ENCODE results near the gene SRPX. TPM values are rescaled to one million over a fixed set of nuclear protein-coding genes. Genes with fewer than 3 reads are reported as not detected.

The SRPX gene
- total and polyA plus RNA-seq, 10 of the 15 experiments (the other 5 are each of a cell fraction or from before 2014, with no cell fraction given) = 0.05 to 0.79 (median 0.23) TPM; not detected in 1

GRCh38 chrX:38117485-38117884, 103.2 kb downstream of the SRPX start:
- ATAC-seq = peak; percentile 73
- in situ Hi-C loops (cut with MboI) = no loop called here
- no peak for FAIRE-seq
- RAD21 ChIA-PET (ENCODE audit: unreplicated experiment) = no interaction called here
- intact Hi-C loops (cut with micrococcal nuclease; ENCODE audit: unreplicated experiment) = no loop called here
- no peaks in the 10 kb centered on the region for H3K4me1 ChIP-seq (ENCODE audit: control insufficient read depth, insufficient read depth, low read length)
- CTCF ChIA-PET = no interaction called here
- H3K36me3 ChIP-seq (ENCODE audit: control insufficient read depth in 2 of 2, insufficient read depth in 2 of 2, low read length in 1 of 2) = no peaks in the 10 kb centered on the region
- no peak overlapping the region for H3K27ac ChIP-seq (ENCODE audit: control insufficient read depth, insufficient read depth)
- 21% methylated on average over 7 of the region's 7 CpGs for WGBS (ENCODE audit: insufficient coverage, insufficient replicate concordance, low lambda C conversion rate, missing lambda C conversion rate)
- no peak overlapping the region for H3K4me2 ChIP-seq (ENCODE audit: control insufficient read depth, insufficient read depth)
- H2AFZ ChIP-seq (ENCODE audit: control insufficient read depth, low read depth, low read length) = no peak overlapping the region
- no peaks in the 10 kb centered on the region for H3K79me2 ChIP-seq (ENCODE audit: control insufficient read depth, insufficient read depth, low read length)
- H3K4me3 ChIP-seq = no peak overlapping the region
- SMC1A ChIA-PET (ENCODE audit: uncharacterized antibody, unreplicated experiment) = interaction anchor here (0.7 to 0.9 kb wide), 3 partner anchors 12 to 88 kb away, joined by 3 read pairs; no protein-coding TSS in a partner anchor
- POLR2A ChIA-PET = no interaction called here
- no peak overlapping the region for H3K9ac ChIP-seq (ENCODE audit: control insufficient read depth, insufficient read depth, low read length)
- no peak for TF ChIP-seq SREBF2 (IDR thresholded peaks at IDR 0.05; ENCODE audit: low read length)
- TF ChIP-seq ZNF24 (IDR thresholded peaks at IDR 0.05) = no peak
- TF ChIP-seq TCF3 (IDR thresholded peaks at IDR 0.05; ENCODE audit: borderline replicate concordance, insufficient read depth, low read depth, low read length) = no peak
- TF ChIP-seq JUNB (IDR thresholded peaks at IDR 0.05) = 0 out of 2 replicates have a peak, but pooled peaks have one; percentile 11
- no peak for TF ChIP-seq RFX5 (IDR thresholded peaks at IDR 0.05; ENCODE audit: low read depth, low read length)
- TF ChIP-seq FOS (IDR thresholded peaks at IDR 0.05; ENCODE audit: borderline replicate concordance, extremely low read depth, insufficient read length) = no peak
- TF ChIP-seq USF1 (IDR thresholded peaks at IDR 0.05; ENCODE audit: borderline replicate concordance, extremely low read length, insufficient read depth, low read depth, low read length) = no peak
- no peaks in the 10 kb centered on the region for H3K27me3 ChIP-seq (replicated peaks in 1 of 2; ENCODE audit: control insufficient read depth in 2 of 2, insufficient read depth in 2 of 2, low read length in 1 of 2)
- H4K20me1 ChIP-seq (ENCODE audit: control insufficient read depth, insufficient read depth) = no peaks in the 10 kb centered on the region
- no TSS peak for BruUV-seq (replicated peaks)
- no peak for DNase-seq (ENCODE audit: low read depth, low spot score)
- H3K9me3 ChIP-seq (replicated peaks; ENCODE audit: control insufficient read depth, insufficient read depth, low read length) = no peaks in the 10 kb centered on the region

GRCh38 chrX:38116706-38117105, 104.0 kb downstream of the SRPX start:
- no peaks in the 10 kb centered on the region for H3K9me3 ChIP-seq (replicated peaks; ENCODE audit: control insufficient read depth, insufficient read depth, low read length)
- no peaks in the 10 kb centered on the region for H3K4me1 ChIP-seq (ENCODE audit: control insufficient read depth, insufficient read depth, low read length)
- POLR2A ChIA-PET = no interaction called here
- 9% methylated on average over 1 of the region's 1 CpG for WGBS (ENCODE audit: insufficient coverage, insufficient replicate concordance, low lambda C conversion rate, missing lambda C conversion rate)
- FAIRE-seq = no peak
- H2AFZ ChIP-seq (ENCODE audit: control insufficient read depth, low read depth, low read length) = no peak overlapping the region
- intact Hi-C loops (cut with micrococcal nuclease; ENCODE audit: unreplicated experiment) = no loop called here
- H3K27me3 ChIP-seq (replicated peaks in 1 of 2; ENCODE audit: control insufficient read depth in 2 of 2, insufficient read depth in 2 of 2, low read length in 1 of 2) = no peaks in the 10 kb centered on the region
- no peaks in the 10 kb centered on the region for H3K36me3 ChIP-seq (ENCODE audit: control insufficient read depth in 2 of 2, insufficient read depth in 2 of 2, low read length in 1 of 2)
- H3K4me2 ChIP-seq (ENCODE audit: control insufficient read depth, insufficient read depth) = no peak overlapping the region
- CTCF ChIA-PET = no interaction called here
- H3K9ac ChIP-seq (ENCODE audit: control insufficient read depth, insufficient read depth, low read length) = no peak overlapping the region
- no peak for DNase-seq (ENCODE audit: low read depth, low spot score)
- TF ChIP-seq YBX1 (IDR thresholded peaks at IDR 0.05) = no peak
- no peak for TF ChIP-seq ATF7 (IDR thresholded peaks at IDR 0.05; ENCODE audit: low read depth)
- TF ChIP-seq PRDM15 (CRISPR knock-in tag; IDR thresholded peaks at IDR 0.05) = no peak
- no peak for TF ChIP-seq NFYB (IDR thresholded peaks at IDR 0.05; ENCODE audit: insufficient read depth, low read depth, low read length)
- no peak for TF ChIP-seq SRF (IDR thresholded peaks at IDR 0.05; ENCODE audit: low read depth in 2 of 2, low read length in 2 of 2)
- TF ChIP-seq JUND (IDR thresholded peaks at IDR 0.05; ENCODE audit: low read depth, low read length) = no peak
- TF ChIP-seq NR2C2 (IDR thresholded peaks at IDR 0.05; ENCODE audit: borderline replicate concordance, control insufficient read depth, insufficient read length, low read depth) = no peak
- no peaks in the 10 kb centered on the region for H4K20me1 ChIP-seq (ENCODE audit: control insufficient read depth, insufficient read depth)
- in situ Hi-C loops (cut with MboI) = no loop called here
- no peak overlapping the region for H3K4me3 ChIP-seq
- H3K27ac ChIP-seq (ENCODE audit: control insufficient read depth, insufficient read depth) = no peak overlapping the region
- no peak for ATAC-seq
- SMC1A ChIA-PET (ENCODE audit: uncharacterized antibody, unreplicated experiment) = interaction anchor here (0.9 kb wide), 1 partner anchor 13 kb away, joined by 3 read pairs; no protein-coding TSS in a partner anchor
- no peaks in the 10 kb centered on the region for H3K79me2 ChIP-seq (ENCODE audit: control insufficient read depth, insufficient read depth, low read length)
- BruUV-seq (replicated peaks) = no TSS peak
- RAD21 ChIA-PET (ENCODE audit: unreplicated experiment) = interaction anchor here (0.6 kb wide), 1 partner anchor 9 kb away, joined by 3 read pairs; no protein-coding TSS in a partner anchor

All from GM12878 (cell line).